Karpas-422 (cell line): ENCODE results near the gene SLC4A1. TPM values are rescaled to one million over a fixed set of nuclear protein-coding genes. Genes with fewer than 3 reads are reported as not detected.
A peak's percentile ranks its signal among the peaks of the same experiment; 100 is the strongest.
"Not testable (repeated sequence)": the region's sequence is repeated elsewhere in the genome, so short reads cannot be mapped to it uniquely, and the experiment has no call there.

Source experiments
- DNase-seq: peaks from one replicate; pipeline ENCODE4 v3.0.0-alpha.2; 2015
- H2AFZ ChIP-seq: fragments of 200-600 bp; sonication (generic); 2 replicates; pipeline ENCODE4 v1.6.1; 2014; ENCODE audit warnings: antibody characterized with exemption, low read length, mixed read lengths
- H3K27ac ChIP-seq: fragments of 200-600 bp; sonication (generic); 2 replicates; pipeline ENCODE4 v1.5.1; 2014; ENCODE audit warnings: mild to moderate bottlenecking, low read length, moderate library complexity
- H3K27me3 ChIP-seq: fragments of 200-600 bp; sonication (generic); 2 replicates; pipeline ENCODE4 v1.6.1; 2014; ENCODE audit warnings: low read length, mixed read lengths
- H3K36me3 ChIP-seq: fragments of 200-600 bp; sonication (generic); 2 replicates; pipeline ENCODE4 v1.6.1; 2014; ENCODE audit warnings: low read length, mixed read lengths; ENCODE audit not compliant: insufficient read depth
- H3K4me1 ChIP-seq: fragments of 200-600 bp; sonication (generic); 2 replicates; pipeline ENCODE4 v1.6.1; 2014; ENCODE audit warnings: mild to moderate bottlenecking, low read length, mixed read lengths
- H3K4me2 ChIP-seq: fragments of 200-600 bp; sonication (generic); 2 replicates; pipeline ENCODE4 v1.6.1; 2014; ENCODE audit warnings: low read length, low read depth, mild to moderate bottlenecking; ENCODE audit not compliant: poor library complexity, severe bottlenecking
- H3K4me3 ChIP-seq: fragments of 200-600 bp; sonication (generic); 2 replicates; pipeline ENCODE4 v1.5.1; 2014; ENCODE audit warnings: mild to moderate bottlenecking, antibody characterized with exemption, low read length, mixed read lengths
- H3K79me2 ChIP-seq: fragments of 200-600 bp; sonication (generic); 2 replicates; pipeline ENCODE4 v1.6.1; 2014; ENCODE audit warnings: mild to moderate bottlenecking, low read length, mixed read lengths
- H3K9ac ChIP-seq: fragments of 200-600 bp; sonication (generic); 2 replicates; pipeline ENCODE4 v1.6.0; 2014; ENCODE audit warnings: low read length
- H3K9me2 ChIP-seq: fragments of 200-600 bp; sonication (generic), shearing (Covaris generic); replicated peaks from 2 replicates; pipeline ENCODE4 v1.6.0; 2014; ENCODE audit warnings: mild to moderate bottlenecking, low read length, moderate library complexity; ENCODE audit not compliant: insufficient read depth
- H3K9me3 ChIP-seq: fragments of 300-700, 200-600 bp; sonication (generic); 2 replicates; pipeline ENCODE4 v1.6.1; 2014; ENCODE audit warnings: low read length, mixed read lengths
- H4K20me1 ChIP-seq: fragments of 200-600 bp; sonication (generic); 2 replicates; pipeline ENCODE4 v1.6.1; 2014; ENCODE audit warnings: mild to moderate bottlenecking, antibody characterized with exemption, low read length, low read depth; ENCODE audit not compliant: insufficient read depth
- total RNA-seq: library from RNA; depleted of rRNA; stranded (reverse); fragments of >200 nt; shearing (Covaris generic); gene quantifications from 2 replicates; pipeline ENCODE4 v1.2.3, GENCODE V29; 2014; ENCODE audit warnings: low replicate concordance

Gene SLC4A1
- total RNA-seq, 1 experiment from 2014 or later = 0.19 TPM

DNA sequence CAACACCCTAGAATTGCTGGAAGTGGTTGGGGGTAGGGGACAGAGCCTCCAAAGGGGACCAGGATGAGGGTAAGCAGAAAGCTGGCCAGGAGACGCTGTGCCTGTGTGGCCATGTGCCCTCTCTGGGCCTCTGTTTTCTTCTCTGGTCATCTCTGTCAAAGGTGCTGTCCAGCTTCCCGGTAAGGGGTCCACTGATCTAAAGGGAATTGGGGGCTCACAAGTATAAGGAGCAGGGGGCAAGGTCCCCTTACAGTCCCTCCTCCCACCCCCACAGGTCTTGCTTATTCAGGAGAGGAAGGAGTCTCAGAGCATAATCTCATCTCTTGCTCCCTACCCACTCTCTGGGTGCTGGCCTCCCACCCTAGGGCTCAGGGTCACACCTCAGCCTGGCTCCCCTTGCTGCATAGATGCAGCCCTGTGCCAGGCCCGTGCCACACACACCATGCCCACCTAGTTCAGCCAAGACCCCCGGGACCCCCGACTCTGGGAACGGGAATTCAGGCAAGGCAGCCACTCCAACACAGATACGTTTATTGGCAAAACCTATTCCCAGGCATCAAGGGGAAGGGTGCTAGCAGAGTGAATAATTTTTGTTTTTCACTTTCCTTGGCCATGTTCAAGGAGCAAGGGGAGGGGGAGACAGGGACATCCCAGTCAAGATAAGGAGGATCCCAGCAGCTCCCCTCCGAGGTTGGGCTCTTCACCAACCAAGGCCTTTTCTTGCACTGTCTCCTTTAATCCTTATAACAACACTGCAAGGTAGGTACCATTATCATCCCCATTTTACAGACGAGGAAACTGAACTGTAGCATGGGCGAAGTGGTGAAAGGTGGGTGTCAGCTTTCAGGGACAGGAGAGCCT lies 19.8 kb downstream of the SLC4A1 start:
- H3K36me3 ChIP-seq = no peaks in the 10 kb centered on the region
- no peaks in the 10 kb centered on the region; the same call in 1 of the 2 replicates for H3K4me1 ChIP-seq
- no peaks in the 10 kb centered on the region for H3K9me2 ChIP-seq
- no peak overlapping the region for H3K9ac ChIP-seq
- H3K27me3 ChIP-seq = no peaks in the 10 kb centered on the region
- DNase-seq = no peak
- no peaks in the 10 kb centered on the region for H3K79me2 ChIP-seq
- H4K20me1 ChIP-seq = no peaks in the 10 kb centered on the region
- H3K4me3 ChIP-seq = no peak overlapping the region
- no peak overlapping the region for H3K4me2 ChIP-seq
- H3K9me3 ChIP-seq = no peaks in the 10 kb centered on the region
- H2AFZ ChIP-seq = no peak overlapping the region
- H3K27ac ChIP-seq = no peak overlapping the region

DNA sequence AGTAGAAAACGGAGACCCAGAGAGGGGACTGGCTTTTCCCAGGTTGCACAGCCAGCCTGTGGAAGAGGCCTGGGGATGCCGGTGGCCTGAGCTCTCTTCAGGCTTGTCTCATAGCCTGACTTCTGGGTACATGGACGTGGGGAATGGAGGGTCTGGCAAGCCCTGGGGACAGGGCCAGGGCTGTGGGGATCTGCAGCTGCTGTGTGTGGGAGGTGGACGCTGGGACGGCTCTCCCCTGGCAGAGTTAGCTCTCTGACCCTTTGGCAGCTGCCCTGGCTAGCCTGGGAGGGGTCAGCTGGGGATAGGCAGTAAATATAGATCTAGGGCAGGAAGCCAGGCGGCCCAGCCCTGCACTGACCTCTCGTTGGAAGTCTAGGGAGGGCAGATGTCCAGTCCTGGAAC lies 20.5 kb downstream of the SLC4A1 start:
- Histone ChIP-seq H3K36me3 (no peaks in the 10 kb centered on the region), H3K27me3 (no peaks in the 10 kb centered on the region), H3K9me2 (no peaks in the 10 kb centered on the region), H3K4me2 (no peak overlapping the region), H3K27ac (no peak overlapping the region), H3K4me3 (no peak overlapping the region), H3K79me2 (no peaks in the 10 kb centered on the region), H2AFZ (no peak overlapping the region), H4K20me1 (no peaks in the 10 kb centered on the region), H3K9ac (no peak overlapping the region), H3K4me1 (no peaks in the 10 kb centered on the region; the same call in 1 of the 2 replicates), H3K9me3 (no peaks in the 10 kb centered on the region)
- no peak for DNase-seq

DNA sequence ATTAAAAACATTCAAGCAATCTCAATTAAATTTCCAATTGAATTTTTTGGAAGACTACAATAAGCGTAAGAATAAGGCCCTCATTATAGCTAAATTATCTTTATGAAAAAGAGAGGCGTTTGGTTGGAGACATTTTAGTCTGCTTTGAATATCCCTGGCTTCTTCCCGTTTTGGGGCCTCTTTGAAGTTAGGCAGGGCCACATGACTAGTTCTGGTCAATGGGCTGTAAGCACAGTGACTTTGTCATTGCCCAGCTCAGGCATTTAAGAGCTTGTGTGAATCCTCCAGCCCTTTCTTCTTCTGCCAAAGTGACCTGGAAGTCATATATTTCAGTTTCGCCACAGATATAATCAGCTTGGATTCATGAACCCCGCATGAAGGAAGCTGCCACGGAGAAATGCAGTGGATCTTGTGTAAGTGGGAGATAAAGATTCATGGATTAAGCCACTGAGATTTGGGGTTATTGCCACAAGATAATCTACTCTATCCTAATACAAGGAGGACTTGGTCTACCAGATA lies 26.8 kb downstream of the SLC4A1 start:
- H3K9me2 ChIP-seq = no peaks in the 10 kb centered on the region
- H3K36me3 ChIP-seq = no peaks in the 10 kb centered on the region
- H3K27me3 ChIP-seq = no peaks in the 10 kb centered on the region
- no peak overlapping the region for H2AFZ ChIP-seq
- H3K9me3 ChIP-seq = no peaks in the 10 kb centered on the region
- no peak overlapping the region for H3K27ac ChIP-seq
- H3K79me2 ChIP-seq = no peaks in the 10 kb centered on the region
- H3K4me3 ChIP-seq = no peak overlapping the region
- no peaks in the 10 kb centered on the region for H3K4me1 ChIP-seq
- no peak overlapping the region for H3K9ac ChIP-seq
- no peak overlapping the region for H3K4me2 ChIP-seq
- DNase-seq = peak; percentile 55
- no peaks in the 10 kb centered on the region for H4K20me1 ChIP-seq

DNA sequence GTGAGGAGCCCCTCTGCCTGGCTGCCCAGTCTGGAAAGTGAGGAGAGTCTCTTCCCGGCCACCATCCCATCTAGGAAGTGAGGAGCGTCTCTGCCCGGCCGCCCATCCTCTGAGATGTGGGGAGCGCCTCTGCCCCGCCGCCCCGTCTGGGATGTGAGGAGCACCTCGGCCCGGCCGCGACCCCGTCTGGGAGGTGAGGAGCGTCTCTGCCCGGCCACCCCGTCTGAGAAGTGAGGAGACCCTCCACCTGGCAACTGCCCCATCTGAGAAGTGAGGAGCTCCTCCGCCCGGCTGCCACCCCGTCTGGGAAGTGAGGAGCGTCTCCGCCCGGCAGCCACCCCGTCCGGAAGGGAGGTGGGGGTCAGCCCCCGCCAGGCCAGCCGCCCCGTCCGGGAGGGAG lies 30.0 kb downstream of the SLC4A1 start:
- not testable (repeated sequence) for DNase-seq, H3K36me3 ChIP-seq, H2AFZ ChIP-seq, H3K4me1 ChIP-seq, H3K27me3 ChIP-seq, H3K79me2 ChIP-seq, H3K27ac ChIP-seq, H3K9me2 ChIP-seq, H4K20me1 ChIP-seq, H3K9ac ChIP-seq, H3K4me2 ChIP-seq, H3K4me3 ChIP-seq, H3K9me3 ChIP-seq

DNA sequence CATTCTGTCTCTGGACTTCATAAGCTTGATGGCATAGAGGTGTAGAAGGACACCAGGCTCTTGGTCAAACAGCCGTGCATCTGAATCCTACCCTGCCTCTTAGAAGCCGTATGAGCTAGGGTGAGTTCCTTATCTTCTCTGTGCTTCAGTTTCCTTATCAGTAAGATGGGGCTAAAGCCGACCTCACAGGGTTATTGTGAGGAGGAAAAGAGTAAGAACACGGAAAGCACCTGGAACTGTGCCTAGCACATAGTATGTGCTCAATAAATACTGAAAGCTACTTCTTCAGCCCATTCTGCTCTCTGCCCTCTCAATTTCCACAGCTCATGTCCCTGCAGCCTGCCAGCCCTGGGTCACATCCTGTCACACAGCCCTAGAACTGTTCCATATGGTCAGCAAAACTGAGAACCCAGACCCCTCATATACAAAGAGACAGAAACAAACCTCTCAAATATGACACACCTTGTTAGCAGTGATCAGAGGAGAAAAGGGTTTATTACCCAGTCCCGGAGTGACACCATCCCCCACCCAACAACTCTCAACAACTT lies 31.4 kb downstream of the SLC4A1 start:
- Histone ChIP-seq H3K4me1 (no peaks in the 10 kb centered on the region), H3K9me2 (no peaks in the 10 kb centered on the region), H3K27me3 (no peaks in the 10 kb centered on the region), H2AFZ (no peak overlapping the region), H4K20me1 (no peaks in the 10 kb centered on the region), H3K36me3 (no peaks in the 10 kb centered on the region), H3K9ac (no peak overlapping the region), H3K4me2 (no peak overlapping the region), H3K27ac (no peak overlapping the region), H3K4me3 (no peak overlapping the region), H3K9me3 (no peaks in the 10 kb centered on the region), H3K79me2 (no peaks in the 10 kb centered on the region)
- no peak for DNase-seq

DNA sequence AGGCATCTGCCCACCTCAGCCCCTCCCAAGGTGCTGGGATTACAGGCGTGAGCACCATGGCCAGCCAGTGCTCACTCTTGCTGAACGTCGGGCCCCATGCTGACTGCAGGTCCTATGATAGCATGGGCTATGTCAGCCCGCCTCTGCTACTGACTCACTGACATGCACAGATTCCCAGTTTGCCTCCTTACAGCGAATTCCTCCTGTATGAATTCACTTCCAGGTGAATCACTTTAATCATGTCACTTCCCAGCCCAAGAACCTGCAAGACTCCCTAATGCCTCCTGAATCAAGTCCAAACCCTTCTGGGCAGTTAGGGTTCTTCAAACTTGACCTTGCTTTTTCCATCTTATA lies 32.4 kb downstream of the SLC4A1 start:
- no peaks in the 10 kb centered on the region for H3K4me1 ChIP-seq
- no peaks in the 10 kb centered on the region for H3K79me2 ChIP-seq
- no peak overlapping the region for H3K4me3 ChIP-seq
- no peaks in the 10 kb centered on the region for H3K9me2 ChIP-seq
- H3K27ac ChIP-seq = no peak overlapping the region
- H4K20me1 ChIP-seq = no peaks in the 10 kb centered on the region
- H3K36me3 ChIP-seq = no peaks in the 10 kb centered on the region
- H3K27me3 ChIP-seq = no peaks in the 10 kb centered on the region
- H3K9me3 ChIP-seq = no peaks in the 10 kb centered on the region
- H3K4me2 ChIP-seq = no peak overlapping the region
- no peak overlapping the region for H3K9ac ChIP-seq
- H2AFZ ChIP-seq = no peak overlapping the region
- DNase-seq = no peak

DNA sequence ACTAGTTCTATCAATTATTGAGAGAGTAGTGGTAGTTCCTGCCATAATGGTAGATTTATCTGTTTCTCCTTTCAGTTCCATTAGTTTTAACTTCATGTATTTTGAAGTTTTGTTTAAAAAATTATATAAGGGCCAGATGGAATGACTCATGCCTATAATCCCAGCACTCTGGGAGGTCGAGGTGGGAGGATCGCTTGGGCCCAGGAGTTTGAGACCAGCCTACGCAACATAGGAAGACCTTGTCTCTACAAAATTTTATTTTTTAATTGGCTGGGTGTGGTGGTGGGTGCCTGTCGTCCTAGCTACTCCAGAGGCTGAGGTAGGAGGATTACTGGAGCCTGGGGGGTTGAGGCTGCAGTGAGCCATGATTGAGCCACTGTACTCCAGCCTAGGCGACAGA lies 34.4 kb downstream of the SLC4A1 start:
- no peak overlapping the region for H3K4me2 ChIP-seq
- no peaks in the 10 kb centered on the region for H3K79me2 ChIP-seq
- no peaks in the 10 kb centered on the region for H3K4me1 ChIP-seq
- no peak overlapping the region for H3K27ac ChIP-seq
- no peaks in the 10 kb centered on the region for H3K9me3 ChIP-seq
- no peak for DNase-seq
- no peaks in the 10 kb centered on the region for H3K9me2 ChIP-seq
- no peaks in the 10 kb centered on the region for H3K27me3 ChIP-seq
- H3K9ac ChIP-seq = no peak overlapping the region
- no peaks in the 10 kb centered on the region for H4K20me1 ChIP-seq
- no peaks in the 10 kb centered on the region for H3K36me3 ChIP-seq
- no peak overlapping the region for H3K4me3 ChIP-seq
- no peak overlapping the region for H2AFZ ChIP-seq

DNA sequence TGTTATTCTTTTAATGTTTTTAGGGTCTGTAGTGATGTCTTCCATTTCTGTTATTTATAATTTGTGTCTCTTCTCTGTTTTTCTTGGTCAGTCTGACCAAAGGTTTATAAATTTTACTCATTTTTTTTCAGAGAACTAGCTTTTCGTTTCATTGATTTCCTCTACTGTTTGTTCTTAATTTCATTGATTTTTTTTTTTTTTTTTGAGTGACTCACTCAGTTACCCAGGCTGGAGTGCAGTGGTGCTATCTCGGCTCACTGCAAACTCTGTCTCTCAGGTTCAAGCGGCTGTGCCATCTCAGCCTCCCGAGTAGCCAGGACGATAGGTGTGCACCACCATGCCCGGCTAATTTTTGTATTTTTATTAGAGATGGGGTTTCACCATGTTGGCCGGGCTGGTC lies 35.9 kb downstream of the SLC4A1 start:
- Histone ChIP-seq H3K4me3 (no peak overlapping the region), H3K9me3 (no peaks in the 10 kb centered on the region), H2AFZ (no peak overlapping the region), H4K20me1 (no peaks in the 10 kb centered on the region), H3K36me3 (no peaks in the 10 kb centered on the region), H3K4me2 (no peak overlapping the region), H3K27ac (no peak overlapping the region), H3K9me2 (no peaks in the 10 kb centered on the region), H3K79me2 (no peaks in the 10 kb centered on the region), H3K9ac (no peak overlapping the region), H3K4me1 (no peaks in the 10 kb centered on the region), H3K27me3 (no peaks in the 10 kb centered on the region)
- DNase-seq = no peak
